SK-N-SH treated with all-trans-retinoic acid at 6 μM for 48 hours (cell line): ENCODE data around the gene INSIG2.
A peak's percentile ranks its signal among the peaks of the same experiment; 100 is the strongest.

Experiments used
- ATAC-seq: fragments of 200-7000 bp; cut with Tn5 transposase; 3 replicates; pipeline ENCODE4 v1.9.1; 2020; ENCODE audit warnings: mild to moderate bottlenecking, moderate library complexity
- ARNTL ChIP-seq: fragments of 450-650 bp; formaldehyde crosslinking; IDR thresholded peaks from 2 replicates; pipeline ENCODE4 v1.5.0; 2020; ENCODE audit warnings: low read depth, mild to moderate bottlenecking, moderate library complexity, borderline replicate concordance
- ESRRG ChIP-seq: fragments of 250-450 bp; sonication (Bioruptor Pico); IDR thresholded peaks from 2 replicates; pipeline ENCODE4 v1.6.1; 2021; ENCODE audit warnings: mild to moderate bottlenecking
- GLIS3 ChIP-seq: fragments of 250-450 bp; sonication (Bioruptor Pico); IDR thresholded peaks from 2 replicates; pipeline ENCODE4 v1.5.0; 2020; ENCODE audit warnings: mild to moderate bottlenecking, moderate library complexity
- ISL1 ChIP-seq: fragments of 250-450 bp; sonication (Bioruptor Pico); IDR thresholded peaks from 2 replicates; pipeline ENCODE4 v2.1.2; 2022; ENCODE audit warnings: mild to moderate bottlenecking, moderate library complexity
- OSR1 ChIP-seq: fragments of 250-450 bp; sonication (Bioruptor Pico); IDR thresholded peaks from 2 replicates; pipeline ENCODE4 v1.8.0; 2022; ENCODE audit warnings: moderate library complexity, mild to moderate bottlenecking, inconsistent platforms
- PATZ1 ChIP-seq: fragments of 250-450 bp; sonication (Bioruptor Pico); IDR thresholded peaks from 2 replicates; pipeline ENCODE4 v1.8.0; 2020; ENCODE audit warnings: mild to moderate bottlenecking, moderate library complexity, borderline replicate concordance
- POU6F1 ChIP-seq: fragments of 250-450 bp; sonication (Bioruptor Pico); IDR thresholded peaks from 2 replicates; pipeline ENCODE4 v1.8.0; 2021; ENCODE audit warnings: low read depth, mild to moderate bottlenecking, moderate library complexity, borderline replicate concordance
- PPARA ChIP-seq: fragments of 250-450 bp; sonication (Bioruptor Pico); IDR thresholded peaks from 2 replicates; pipeline ENCODE4 v1.5.0; 2020; ENCODE audit warnings: mild to moderate bottlenecking, borderline replicate concordance
- RARB ChIP-seq: fragments of 250-450 bp; sonication (Bioruptor Pico); IDR thresholded peaks from 2 replicates; pipeline ENCODE4 v1.8.0; 2021; ENCODE audit warnings: mild to moderate bottlenecking, moderate library complexity
- SNAI2 ChIP-seq: fragments of 250-450 bp; sonication (Bioruptor Pico); IDR thresholded peaks from 2 replicates; pipeline ENCODE4 v1.5.0; 2020; ENCODE audit warnings: mild to moderate bottlenecking, moderate library complexity
- TCF4 ChIP-seq: fragments of 250-450 bp; sonication (Bioruptor Pico); IDR thresholded peaks from 2 replicates; pipeline ENCODE4 v1.8.0; 2021; ENCODE audit warnings: mild to moderate bottlenecking, moderate library complexity, borderline replicate concordance
- TOX ChIP-seq: fragments of 250-450 bp; sonication (Bioruptor Pico); IDR thresholded peaks from 2 replicates; pipeline ENCODE4 v1.8.0; 2021; ENCODE audit warnings: mild to moderate bottlenecking, moderate library complexity, borderline replicate concordance
- ZC3H10 ChIP-seq: fragments of 250-450 bp; sonication (Bioruptor Pico); IDR thresholded peaks from 2 replicates; pipeline ENCODE4 v1.5.1; 2021; ENCODE audit warnings: mild to moderate bottlenecking, moderate library complexity
- ZFP3 ChIP-seq: fragments of 250-450 bp; sonication (Bioruptor Pico); IDR thresholded peaks from 2 replicates; pipeline ENCODE4 v1.5.0; 2020; ENCODE audit warnings: mild to moderate bottlenecking, moderate library complexity
- ZFP30 ChIP-seq: fragments of 450-650 bp; formaldehyde crosslinking; IDR thresholded peaks from 2 replicates; pipeline ENCODE4 v1.5.0; 2022; ENCODE audit warnings: mild to moderate bottlenecking, moderate library complexity
- ZNF565 ChIP-seq: fragments of 450-650 bp; formaldehyde crosslinking; conservative IDR thresholded peaks from 2 replicates; pipeline ENCODE4 v1.5.0; 2020; ENCODE audit warnings: low read depth, mild to moderate bottlenecking, moderate library complexity
- ZNF8 ChIP-seq: fragments of 450-650 bp; formaldehyde crosslinking; IDR thresholded peaks from 2 replicates; pipeline ENCODE4 v1.5.0; 2020; ENCODE audit warnings: mild to moderate bottlenecking, moderate library complexity
- TF ChIP-seq, protein P1 (sequence below): fragments of 250-450 bp; sonication (Bioruptor Pico); IDR thresholded peaks from 2 replicates; pipeline ENCODE4 v1.5.1; 2021; ENCODE audit warnings: mild to moderate bottlenecking, moderate library complexity
- TF ChIP-seq, protein P2 (sequence below): fragments of 250-450 bp; sonication (Bioruptor Pico); IDR thresholded peaks from 2 replicates; pipeline ENCODE4 v1.5.0; 2020; ENCODE audit warnings: mild to moderate bottlenecking, moderate library complexity
- TF ChIP-seq, protein P3 (sequence below): fragments of 250-450 bp; sonication (Bioruptor Pico); IDR thresholded peaks from 2 replicates; pipeline ENCODE4 v1.5.1; 2020; ENCODE audit warnings: low read depth, mild to moderate bottlenecking, moderate library complexity

Gene INSIG2

DNA sequence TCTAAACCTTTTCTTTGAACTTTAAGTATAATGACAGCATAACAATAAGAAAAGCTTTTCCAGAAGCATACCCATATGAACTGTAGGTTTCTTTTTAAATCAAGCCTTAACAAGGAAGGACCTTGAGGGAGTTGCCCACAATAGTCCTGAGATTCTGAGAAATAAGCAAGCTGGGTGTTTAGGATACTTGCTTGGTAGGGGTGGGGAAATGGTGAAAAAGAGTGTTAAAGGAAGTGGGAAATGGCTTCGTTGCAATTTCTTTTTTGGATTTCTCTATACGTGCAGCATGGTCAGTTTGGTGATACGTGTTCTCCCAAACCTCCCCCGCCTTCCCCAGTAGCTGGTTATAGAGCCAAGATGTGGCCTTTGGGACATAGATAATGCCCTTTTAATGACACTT, 17.2 kb downstream of the INSIG2 start:
- no peak for ATAC-seq
- TF ChIP-seq, protein P1, sequence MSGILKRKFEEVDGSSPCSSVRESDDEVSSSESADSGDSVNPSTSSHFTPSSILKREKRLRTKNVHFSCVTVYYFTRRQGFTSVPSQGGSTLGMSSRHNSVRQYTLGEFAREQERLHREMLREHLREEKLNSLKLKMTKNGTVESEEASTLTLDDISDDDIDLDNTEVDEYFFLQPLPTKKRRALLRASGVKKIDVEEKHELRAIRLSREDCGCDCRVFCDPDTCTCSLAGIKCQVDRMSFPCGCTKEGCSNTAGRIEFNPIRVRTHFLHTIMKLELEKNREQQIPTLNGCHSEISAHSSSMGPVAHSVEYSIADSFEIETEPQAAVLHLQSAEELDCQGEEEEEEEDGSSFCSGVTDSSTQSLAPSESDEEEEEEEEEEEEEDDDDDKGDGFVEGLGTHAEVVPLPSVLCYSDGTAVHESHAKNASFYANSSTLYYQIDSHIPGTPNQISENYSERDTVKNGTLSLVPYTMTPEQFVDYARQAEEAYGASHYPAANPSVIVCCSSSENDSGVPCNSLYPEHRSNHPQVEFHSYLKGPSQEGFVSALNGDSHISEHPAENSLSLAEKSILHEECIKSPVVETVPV (CRISPR knock-in tag): no peak
- TF ChIP-seq SNAI2 (no peak), RARB (CRISPR knock-in tag) (no peak), ESRRG (no peak), TCF4 (no peak), ZC3H10 (CRISPR knock-in tag) (no peak), TOX (CRISPR knock-in tag) (no peak), PPARA (CRISPR knock-in tag) (no peak)
- TF ChIP-seq, protein P2, sequence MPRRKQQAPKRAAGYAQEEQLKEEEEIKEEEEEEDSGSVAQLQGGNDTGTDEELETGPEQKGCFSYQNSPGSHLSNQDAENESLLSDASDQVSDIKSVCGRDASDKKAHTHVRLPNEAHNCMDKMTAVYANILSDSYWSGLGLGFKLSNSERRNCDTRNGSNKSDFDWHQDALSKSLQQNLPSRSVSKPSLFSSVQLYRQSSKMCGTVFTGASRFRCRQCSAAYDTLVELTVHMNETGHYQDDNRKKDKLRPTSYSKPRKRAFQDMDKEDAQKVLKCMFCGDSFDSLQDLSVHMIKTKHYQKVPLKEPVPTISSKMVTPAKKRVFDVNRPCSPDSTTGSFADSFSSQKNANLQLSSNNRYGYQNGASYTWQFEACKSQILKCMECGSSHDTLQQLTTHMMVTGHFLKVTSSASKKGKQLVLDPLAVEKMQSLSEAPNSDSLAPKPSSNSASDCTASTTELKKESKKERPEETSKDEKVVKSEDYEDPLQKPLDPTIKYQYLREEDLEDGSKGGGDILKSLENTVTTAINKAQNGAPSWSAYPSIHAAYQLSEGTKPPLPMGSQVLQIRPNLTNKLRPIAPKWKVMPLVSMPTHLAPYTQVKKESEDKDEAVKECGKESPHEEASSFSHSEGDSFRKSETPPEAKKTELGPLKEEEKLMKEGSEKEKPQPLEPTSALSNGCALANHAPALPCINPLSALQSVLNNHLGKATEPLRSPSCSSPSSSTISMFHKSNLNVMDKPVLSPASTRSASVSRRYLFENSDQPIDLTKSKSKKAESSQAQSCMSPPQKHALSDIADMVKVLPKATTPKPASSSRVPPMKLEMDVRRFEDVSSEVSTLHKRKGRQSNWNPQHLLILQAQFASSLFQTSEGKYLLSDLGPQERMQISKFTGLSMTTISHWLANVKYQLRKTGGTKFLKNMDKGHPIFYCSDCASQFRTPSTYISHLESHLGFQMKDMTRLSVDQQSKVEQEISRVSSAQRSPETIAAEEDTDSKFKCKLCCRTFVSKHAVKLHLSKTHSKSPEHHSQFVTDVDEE: no peak

DNA sequence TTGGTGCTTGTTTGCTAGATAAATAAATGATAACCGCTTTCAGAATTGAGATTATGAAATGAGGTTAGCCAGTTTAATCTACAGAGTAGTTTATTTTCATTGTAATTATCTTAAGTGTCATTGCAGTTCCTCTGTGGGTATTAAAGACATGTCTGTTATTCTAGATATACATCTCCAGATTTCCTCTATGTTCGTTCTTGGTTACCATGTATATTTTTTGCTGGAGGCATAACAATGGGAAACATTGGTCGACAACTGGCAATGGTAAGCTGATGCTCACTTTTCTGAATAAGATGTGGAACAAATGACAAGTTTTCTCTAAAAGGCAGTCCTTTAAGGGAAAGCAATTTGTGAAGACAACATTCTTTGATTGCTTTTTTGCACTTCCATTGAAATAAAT, 18.7 kb downstream of the INSIG2 start:
- no peak for TF ChIP-seq ZFP3 (CRISPR knock-in tag)
- no peak for TF ChIP-seq GLIS3
- TF ChIP-seq, protein P3, sequence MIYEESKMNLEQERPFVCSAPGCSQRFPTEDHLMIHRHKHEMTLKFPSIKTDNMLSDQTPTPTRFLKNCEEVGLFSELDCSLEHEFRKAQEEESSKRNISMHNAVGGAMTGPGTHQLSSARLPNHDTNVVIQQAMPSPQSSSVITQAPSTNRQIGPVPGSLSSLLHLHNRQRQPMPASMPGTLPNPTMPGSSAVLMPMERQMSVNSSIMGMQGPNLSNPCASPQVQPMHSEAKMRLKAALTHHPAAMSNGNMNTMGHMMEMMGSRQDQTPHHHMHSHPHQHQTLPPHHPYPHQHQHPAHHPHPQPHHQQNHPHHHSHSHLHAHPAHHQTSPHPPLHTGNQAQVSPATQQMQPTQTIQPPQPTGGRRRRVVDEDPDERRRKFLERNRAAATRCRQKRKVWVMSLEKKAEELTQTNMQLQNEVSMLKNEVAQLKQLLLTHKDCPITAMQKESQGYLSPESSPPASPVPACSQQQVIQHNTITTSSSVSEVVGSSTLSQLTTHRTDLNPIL: no peak
- TF ChIP-seq OSR1: no peak
- no peak for TF ChIP-seq PPARA (CRISPR knock-in tag)
- no peak for TF ChIP-seq ZNF8 (CRISPR knock-in tag)
- TF ChIP-seq ZFP30 (CRISPR knock-in tag): no peak
- TF ChIP-seq TOX (CRISPR knock-in tag): no peak
- no peak for TF ChIP-seq RARB (CRISPR knock-in tag)
- no peak for ATAC-seq

DNA sequence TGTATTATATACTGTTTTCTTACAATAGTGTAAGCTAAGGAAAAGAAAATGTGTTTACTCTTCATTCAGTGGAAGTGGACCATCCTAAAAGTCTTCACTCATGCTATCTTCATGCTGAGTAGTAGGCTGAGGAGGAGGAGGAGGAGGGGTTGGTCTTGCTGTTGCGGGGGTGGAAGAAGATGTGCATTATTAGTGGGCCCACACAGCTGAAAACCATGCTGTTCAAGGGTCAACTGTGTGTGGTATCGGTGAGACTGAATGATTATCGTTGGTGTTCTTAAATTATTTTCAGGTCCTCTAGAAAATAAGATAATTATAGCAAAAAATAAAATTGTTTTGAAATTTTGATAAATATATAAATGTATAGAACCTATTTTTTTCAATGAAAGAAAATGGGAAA, 22.0 kb downstream of the INSIG2 start:
- ATAC-seq: no peak
- no peak for TF ChIP-seq ZC3H10 (CRISPR knock-in tag)
- TF ChIP-seq ARNTL (CRISPR knock-in tag): no peak
- TF ChIP-seq ESRRG: no peak

- ATAC-seq: no peak
- TF ChIP-seq ARNTL (CRISPR knock-in tag) (no peak), ZNF8 (CRISPR knock-in tag) (no peak), PATZ1 (no peak)
- TF ChIP-seq, protein P3: no peak
These were observed 22.7 kb downstream of the INSIG2 start for GRCh38 chr2:118110991-118111390.

DNA sequence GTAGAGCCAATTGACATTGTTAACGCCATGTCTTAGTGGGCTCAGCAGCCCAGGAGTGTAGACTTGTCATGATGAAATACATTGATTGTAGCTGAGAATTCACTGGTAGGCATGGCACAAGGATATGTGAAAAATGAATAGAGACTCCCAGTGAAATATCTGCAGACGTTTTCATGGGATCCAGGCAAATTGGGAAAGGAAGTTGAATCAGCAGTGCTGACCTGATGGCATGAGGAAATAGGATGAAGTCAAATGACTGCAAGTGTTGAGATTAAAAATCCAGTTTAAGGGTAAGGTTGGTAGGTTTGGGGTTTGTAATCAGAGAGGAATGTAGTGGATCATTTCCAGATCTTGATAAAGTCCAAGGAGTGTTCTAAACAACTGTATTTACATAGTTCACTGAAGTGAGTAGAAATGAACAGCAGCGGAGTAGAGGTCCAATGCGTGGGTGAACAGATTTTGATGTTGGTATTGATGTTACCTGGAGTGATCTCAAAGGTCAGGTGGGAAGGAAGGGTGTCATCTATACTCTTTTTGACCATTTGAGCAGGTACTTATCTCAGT, 24.6 kb downstream of the INSIG2 start:
- ATAC-seq: peak; percentile 31; the same call in 2 of the 3 replicates
- TF ChIP-seq, protein P3: no peak
- TF ChIP-seq OSR1 (no peak), ESRRG (no peak), ZFP3 (CRISPR knock-in tag) (no peak), ARNTL (CRISPR knock-in tag) (no peak), ZC3H10 (CRISPR knock-in tag) (no peak), ZNF565 (CRISPR knock-in tag) (no peak), ISL1 (no peak), POU6F1 (CRISPR knock-in tag) (no peak), TOX (CRISPR knock-in tag) (no peak), SNAI2 (no peak), TCF4 (no peak)
- TF ChIP-seq, protein P1 (CRISPR knock-in tag): no peak
